HL-60 (cell line): Measurements from ENCODE around the gene CRLF1.

Source experiments
- CTCF ChIP-seq: IDR thresholded peaks from one replicate; pipeline ENCODE4 v1.5.1; 2011; ENCODE audit warnings: low read length, control low read depth, inconsistent platforms; ENCODE audit not compliant: insufficient read depth
- GABPA ChIP-seq: IDR thresholded peaks from 2 replicates; pipeline ENCODE4 v1.6.1; 2012; ENCODE audit warnings: low read depth
- POLR2AphosphoS5 ChIP-seq: IDR thresholded peaks from 2 replicates; pipeline ENCODE4 v1.6.1; 2012; ENCODE audit warnings: low read depth
- REST ChIP-seq: IDR thresholded peaks from 2 replicates; pipeline ENCODE4 v1.6.1; 2012; ENCODE audit warnings: low read depth; ENCODE audit not compliant: insufficient replicate concordance
- SPI1 ChIP-seq: IDR thresholded peaks from 2 replicates; pipeline ENCODE4 v1.6.1; 2012; ENCODE audit warnings: low read depth, mild to moderate bottlenecking, borderline replicate concordance

GRCh38 chr19:18653853-18654252, 47.3 kb upstream of the CRLF1 start:
- TF ChIP-seq REST (no peak), CTCF (no peak), GABPA (no peak), POLR2AphosphoS5 (no peak), SPI1 (no peak)
